ENCODE data around the gene DLX5. TPM values are rescaled to one million over a fixed set of nuclear protein-coding genes. Genes with fewer than 3 reads are reported as not detected.
"Not testable (repeated sequence)": the region's sequence is repeated elsewhere in the genome, so short reads cannot be mapped to it uniquely, and the experiment has no call there.

Gene DLX5
- total RNA-seq, 1 donor = 2.5 TPM

DNA sequence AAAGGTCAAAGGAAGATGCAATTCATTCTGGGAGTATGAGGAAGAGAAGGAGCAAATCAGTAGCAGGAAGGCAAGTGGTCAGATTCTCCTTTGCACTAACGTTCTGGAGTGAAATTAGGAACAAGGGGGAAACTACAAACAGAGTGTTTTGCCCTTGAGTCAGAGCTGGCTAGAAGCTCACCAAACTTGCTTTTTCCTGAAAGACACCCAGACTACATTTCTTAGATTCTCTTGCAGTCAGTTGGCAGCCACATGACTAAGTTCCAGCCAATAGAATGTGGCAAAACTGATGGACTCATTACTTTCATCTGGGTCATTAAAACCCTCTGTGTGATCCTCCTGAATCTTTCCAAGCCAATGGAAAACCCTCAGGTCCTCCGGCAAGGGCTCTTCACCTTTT is 18.6 kb upstream of the DLX5 start:
- no peak overlapping the region for H3K4me3 ChIP-seq (ENCODE audit: insufficient read depth, low read length)
- peak; percentile 75 for DNase-seq (ENCODE audit: insufficient read length, low spot score, missing footprints)
- no peaks in the 10 kb centered on the region for H3K9me3 ChIP-seq (ENCODE audit: low read depth, low read length)
- H3K27ac ChIP-seq (ENCODE audit: low read depth, low read length) = no peak overlapping the region
- H3K27me3 ChIP-seq (ENCODE audit: insufficient read depth, low read length) = no peaks in the 10 kb centered on the region
- H3K79me2 ChIP-seq (ENCODE audit: insufficient read depth, low read length) = no peaks in the 10 kb centered on the region
- TF ChIP-seq, protein P1, sequence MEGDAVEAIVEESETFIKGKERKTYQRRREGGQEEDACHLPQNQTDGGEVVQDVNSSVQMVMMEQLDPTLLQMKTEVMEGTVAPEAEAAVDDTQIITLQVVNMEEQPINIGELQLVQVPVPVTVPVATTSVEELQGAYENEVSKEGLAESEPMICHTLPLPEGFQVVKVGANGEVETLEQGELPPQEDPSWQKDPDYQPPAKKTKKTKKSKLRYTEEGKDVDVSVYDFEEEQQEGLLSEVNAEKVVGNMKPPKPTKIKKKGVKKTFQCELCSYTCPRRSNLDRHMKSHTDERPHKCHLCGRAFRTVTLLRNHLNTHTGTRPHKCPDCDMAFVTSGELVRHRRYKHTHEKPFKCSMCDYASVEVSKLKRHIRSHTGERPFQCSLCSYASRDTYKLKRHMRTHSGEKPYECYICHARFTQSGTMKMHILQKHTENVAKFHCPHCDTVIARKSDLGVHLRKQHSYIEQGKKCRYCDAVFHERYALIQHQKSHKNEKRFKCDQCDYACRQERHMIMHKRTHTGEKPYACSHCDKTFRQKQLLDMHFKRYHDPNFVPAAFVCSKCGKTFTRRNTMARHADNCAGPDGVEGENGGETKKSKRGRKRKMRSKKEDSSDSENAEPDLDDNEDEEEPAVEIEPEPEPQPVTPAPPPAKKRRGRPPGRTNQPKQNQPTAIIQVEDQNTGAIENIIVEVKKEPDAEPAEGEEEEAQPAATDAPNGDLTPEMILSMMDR (IDR thresholded peaks at IDR 0.05; ENCODE audit: extremely low read depth, low read depth, low read length) = no peak
- peak overlapping the region; percentile 20 for H3K4me2 ChIP-seq (ENCODE audit: insufficient read depth, low read length)
- no peaks in the 10 kb centered on the region for H3K4me1 ChIP-seq (ENCODE audit: insufficient read depth, low read length)
- no peaks in the 10 kb centered on the region for H4K20me1 ChIP-seq (ENCODE audit: insufficient read depth, low read length)
- H3K36me3 ChIP-seq (ENCODE audit: insufficient read depth, low read length) = no peaks in the 10 kb centered on the region
- peak overlapping the region; percentile 33 for H2AFZ ChIP-seq (ENCODE audit: low read length)

DNA sequence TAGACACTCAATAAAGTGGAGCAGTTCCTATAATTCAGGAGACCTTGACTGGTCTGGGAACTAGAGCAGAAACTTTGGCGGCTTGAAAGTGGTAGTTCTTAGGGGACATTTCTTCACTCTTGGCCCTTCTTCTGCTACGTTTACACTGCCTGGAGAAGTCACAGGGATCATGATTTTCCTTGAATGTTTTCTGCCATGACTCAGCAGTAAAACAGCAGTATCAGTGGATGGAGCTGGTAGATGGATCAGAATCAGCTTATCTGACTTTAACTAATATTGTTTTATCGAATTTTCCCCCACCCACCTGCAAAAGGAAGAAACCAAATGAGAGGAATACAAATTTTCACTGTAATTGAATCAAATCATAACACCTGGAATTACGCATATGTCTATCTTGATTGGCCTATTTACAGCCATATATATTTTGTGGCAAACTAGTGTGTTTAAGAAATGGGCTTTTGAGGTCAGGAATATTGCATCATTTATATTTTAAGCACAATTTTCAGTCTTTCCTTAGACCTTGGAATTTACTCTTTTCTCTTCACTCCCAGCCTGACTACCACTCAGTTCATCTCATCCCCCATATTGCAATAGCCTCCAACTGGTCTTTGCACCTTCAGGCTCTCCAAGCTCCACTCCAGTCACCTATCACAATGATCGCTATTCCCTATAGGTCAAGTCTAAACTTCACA is 14.9 kb upstream of the DLX5 start:
- no peaks in the 10 kb centered on the region for H3K27me3 ChIP-seq (ENCODE audit: insufficient read depth, low read length)
- TF ChIP-seq, protein P1 (IDR thresholded peaks at IDR 0.05; ENCODE audit: extremely low read depth, low read depth, low read length) = no peak
- H3K36me3 ChIP-seq (ENCODE audit: insufficient read depth, low read length) = no peaks in the 10 kb centered on the region
- H3K4me2 ChIP-seq (ENCODE audit: insufficient read depth, low read length) = no peak overlapping the region
- no peak for DNase-seq (ENCODE audit: insufficient read length, low spot score, missing footprints)
- no peaks in the 10 kb centered on the region for H4K20me1 ChIP-seq (ENCODE audit: insufficient read depth, low read length)
- no peaks in the 10 kb centered on the region for H3K9me3 ChIP-seq (ENCODE audit: low read depth, low read length)
- no peak overlapping the region for H3K27ac ChIP-seq (ENCODE audit: low read depth, low read length)
- H3K4me1 ChIP-seq (ENCODE audit: insufficient read depth, low read length) = no peaks in the 10 kb centered on the region
- H2AFZ ChIP-seq (ENCODE audit: low read length) = no peak overlapping the region
- H3K79me2 ChIP-seq (ENCODE audit: insufficient read depth, low read length) = no peaks in the 10 kb centered on the region
- no peak overlapping the region for H3K4me3 ChIP-seq (ENCODE audit: insufficient read depth, low read length)

DNA sequence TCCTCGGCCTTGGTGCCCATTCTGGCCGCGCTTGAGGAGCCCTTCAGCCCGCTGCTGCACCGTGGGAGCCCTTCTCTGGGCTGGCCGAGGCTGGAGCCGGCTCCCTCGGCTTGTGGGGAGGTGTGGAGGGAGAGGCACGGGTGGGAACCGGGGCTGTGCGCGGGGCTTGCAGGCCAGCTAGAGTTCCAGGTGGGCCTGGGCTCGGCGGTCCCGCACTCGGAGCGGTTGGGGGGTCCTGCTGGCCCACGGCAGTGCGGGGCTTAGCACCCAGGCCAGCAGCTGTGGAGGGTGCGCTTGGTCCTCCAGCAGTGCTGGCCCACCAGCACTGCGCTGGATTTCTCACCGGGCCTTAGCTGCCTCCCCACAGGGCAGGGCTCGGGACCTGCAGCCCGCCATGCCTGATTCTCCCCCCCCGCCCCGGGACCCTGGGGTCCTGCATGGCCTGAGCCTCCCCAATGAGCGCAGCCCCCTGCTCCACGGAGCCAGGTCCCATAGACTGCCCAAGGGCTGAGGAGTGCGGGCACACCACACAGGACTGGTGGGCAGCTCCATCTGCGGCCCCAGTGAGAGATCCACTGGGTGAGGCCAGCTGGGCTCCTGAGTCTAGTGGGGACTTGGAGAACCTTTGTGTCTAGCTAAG is 9.7 kb upstream of the DLX5 start:
- H2AFZ ChIP-seq (ENCODE audit: low read length); H4K20me1 ChIP-seq (ENCODE audit: insufficient read depth, low read length); H3K36me3 ChIP-seq (ENCODE audit: insufficient read depth, low read length); H3K9me3 ChIP-seq (ENCODE audit: low read depth, low read length); H3K27me3 ChIP-seq (ENCODE audit: insufficient read depth, low read length); H3K79me2 ChIP-seq (ENCODE audit: insufficient read depth, low read length); H3K27ac ChIP-seq (ENCODE audit: low read depth, low read length); H3K4me1 ChIP-seq (ENCODE audit: insufficient read depth, low read length); DNase-seq (ENCODE audit: insufficient read length, low spot score, missing footprints); H3K4me2 ChIP-seq (ENCODE audit: insufficient read depth, low read length); H3K4me3 ChIP-seq (ENCODE audit: insufficient read depth, low read length): not testable (repeated sequence)

DNA sequence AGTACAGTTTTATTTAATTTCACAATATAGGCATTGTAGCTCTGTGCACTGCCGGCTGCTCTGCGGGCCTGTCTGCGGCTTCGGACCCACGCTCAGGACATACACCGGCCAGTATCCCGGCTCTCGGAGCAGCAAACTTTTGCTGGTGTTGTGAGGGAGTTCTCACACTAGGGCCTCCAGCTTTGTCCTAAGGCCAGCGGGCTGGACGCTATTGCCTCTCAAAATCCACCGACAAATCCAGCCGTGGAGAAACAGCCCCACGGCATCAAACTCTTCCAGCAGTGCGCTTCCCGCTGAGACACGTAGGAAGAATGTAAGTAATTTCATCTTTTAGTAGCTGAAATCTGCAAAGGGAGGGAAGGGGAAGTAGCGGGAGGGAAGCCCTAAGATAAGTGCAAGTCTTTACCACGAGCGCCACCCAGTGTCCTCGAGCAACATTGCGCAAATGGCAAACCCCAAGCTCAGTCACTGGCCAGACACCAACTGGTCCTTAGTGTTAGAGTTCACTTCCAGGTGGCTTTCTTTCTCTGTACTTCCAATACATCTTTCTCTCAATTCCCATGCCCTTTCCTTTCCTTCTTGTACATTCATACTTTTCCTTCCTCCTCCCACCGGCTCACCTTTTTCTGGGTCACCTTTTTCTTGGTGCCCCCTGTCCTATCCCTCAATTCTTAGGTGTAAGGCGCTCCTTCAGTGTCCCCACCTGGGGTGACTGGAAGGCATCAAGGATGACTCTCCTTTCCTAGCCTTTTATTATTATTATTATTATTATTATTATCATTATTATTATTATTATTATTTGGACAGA is 3.0 kb upstream of the DLX5 start:
- peak; percentile 96 for DNase-seq (ENCODE audit: insufficient read length, low spot score, missing footprints)
- TF ChIP-seq, protein P1 (IDR thresholded peaks at IDR 0.05; ENCODE audit: extremely low read depth, low read depth, low read length) = peak; percentile 97
- Histone ChIP-seq H3K9me3 (ENCODE audit: low read depth, low read length) (no peaks in the 10 kb centered on the region), H3K4me2 (ENCODE audit: insufficient read depth, low read length) (peak overlapping the region; percentile 91), H3K4me3 (ENCODE audit: insufficient read depth, low read length) (peak overlapping the region; percentile 69), H3K27ac (ENCODE audit: low read depth, low read length) (peak overlapping the region; percentile 40), H3K4me1 (ENCODE audit: insufficient read depth, low read length) (peaks cover 14% of the 10 kb centered on the region), H3K27me3 (ENCODE audit: insufficient read depth, low read length) (peaks cover 2% of the 10 kb centered on the region), H2AFZ (ENCODE audit: low read length) (peak overlapping the region; percentile 89), H3K79me2 (ENCODE audit: insufficient read depth, low read length) (peaks cover 15% of the 10 kb centered on the region), H3K36me3 (ENCODE audit: insufficient read depth, low read length) (no peaks in the 10 kb centered on the region), H4K20me1 (ENCODE audit: insufficient read depth, low read length) (no peaks in the 10 kb centered on the region)

Data from osteoblast (primary cell).